Choroid plexus epithelial cell (primary cell): ENCODE data around the gene CABP4.
A peak's percentile ranks its signal among the peaks of the same experiment; 100 is the strongest.
"Not testable (repeated sequence)": the region's sequence is repeated elsewhere in the genome, so short reads cannot be mapped to it uniquely, and the experiment has no call there.

Source experiments
- DNase-seq: peaks from one replicate; pipeline ENCODE4 v3.0.0-alpha.2; 2010; ENCODE audit warnings: low read depth
- H3K4me3 ChIP-seq: 2 replicates; pipeline ENCODE4 v1.5.1; 2011; ENCODE audit warnings: low read depth, mild to moderate bottlenecking, control low read depth, low read length, moderate library complexity
- TF ChIP-seq, protein P1 (sequence below): conservative IDR thresholded peaks from 2 replicates; pipeline ENCODE4 v1.5.1; 2011; ENCODE audit warnings: low read depth, mild to moderate bottlenecking, control low read depth, inconsistent platforms, low read length, moderate library complexity

The CABP4 gene

GRCh38 chr11:67482275-67482826 is 27.2 kb downstream of the CABP4 start:
- H3K4me3 ChIP-seq: peak overlapping the region; percentile 73
- no peak for DNase-seq
- TF ChIP-seq, protein P1, sequence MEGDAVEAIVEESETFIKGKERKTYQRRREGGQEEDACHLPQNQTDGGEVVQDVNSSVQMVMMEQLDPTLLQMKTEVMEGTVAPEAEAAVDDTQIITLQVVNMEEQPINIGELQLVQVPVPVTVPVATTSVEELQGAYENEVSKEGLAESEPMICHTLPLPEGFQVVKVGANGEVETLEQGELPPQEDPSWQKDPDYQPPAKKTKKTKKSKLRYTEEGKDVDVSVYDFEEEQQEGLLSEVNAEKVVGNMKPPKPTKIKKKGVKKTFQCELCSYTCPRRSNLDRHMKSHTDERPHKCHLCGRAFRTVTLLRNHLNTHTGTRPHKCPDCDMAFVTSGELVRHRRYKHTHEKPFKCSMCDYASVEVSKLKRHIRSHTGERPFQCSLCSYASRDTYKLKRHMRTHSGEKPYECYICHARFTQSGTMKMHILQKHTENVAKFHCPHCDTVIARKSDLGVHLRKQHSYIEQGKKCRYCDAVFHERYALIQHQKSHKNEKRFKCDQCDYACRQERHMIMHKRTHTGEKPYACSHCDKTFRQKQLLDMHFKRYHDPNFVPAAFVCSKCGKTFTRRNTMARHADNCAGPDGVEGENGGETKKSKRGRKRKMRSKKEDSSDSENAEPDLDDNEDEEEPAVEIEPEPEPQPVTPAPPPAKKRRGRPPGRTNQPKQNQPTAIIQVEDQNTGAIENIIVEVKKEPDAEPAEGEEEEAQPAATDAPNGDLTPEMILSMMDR: no peak

DNA sequence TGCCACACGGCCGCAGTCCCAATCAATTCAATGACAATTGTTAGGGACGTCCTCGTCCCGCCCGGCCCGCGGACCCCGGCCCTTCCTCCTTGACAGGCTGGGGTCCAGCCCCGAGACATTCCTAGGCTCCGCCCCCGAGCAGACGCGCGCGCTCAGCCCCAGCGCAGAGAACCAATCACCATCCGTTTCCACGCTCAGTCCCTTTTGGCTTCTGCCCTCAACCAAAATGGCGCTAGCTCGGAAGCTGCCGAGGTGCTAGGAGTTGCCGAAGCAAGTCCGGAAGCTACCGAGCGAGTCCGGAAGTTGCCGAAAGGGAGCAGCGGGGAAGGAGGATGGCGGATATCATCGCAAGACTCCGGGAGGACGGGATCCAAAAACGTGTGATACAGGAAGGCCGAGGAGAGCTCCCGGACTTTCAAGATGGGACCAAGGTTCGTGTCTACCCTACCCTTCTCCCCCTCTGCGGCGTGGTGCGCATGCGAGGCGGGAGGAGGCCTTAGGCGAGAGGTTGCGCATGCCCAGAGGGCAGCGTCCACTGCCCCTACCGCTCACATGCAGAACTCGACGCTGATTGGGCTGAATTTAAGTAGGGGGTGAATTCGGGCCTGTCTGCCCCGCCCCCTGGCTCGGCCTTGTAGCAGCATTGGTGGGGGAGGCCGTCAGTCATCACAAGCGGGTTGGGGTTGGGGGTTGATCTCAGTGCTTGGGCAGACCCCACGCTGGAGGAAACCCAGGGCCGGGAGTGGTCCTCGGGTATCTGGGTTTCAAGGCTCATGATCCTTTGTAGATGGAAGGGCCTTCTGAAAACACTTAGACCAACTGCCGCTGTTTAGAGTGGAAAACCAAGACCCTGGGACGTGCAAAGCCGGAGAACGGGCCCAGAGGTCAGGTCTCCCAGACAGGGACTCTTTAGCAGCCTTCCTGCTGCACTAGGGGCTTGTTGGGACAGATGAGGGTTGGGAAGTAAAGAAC is 28.0 kb downstream of the CABP4 start, which contains the start of gene AIP:
Gene AIP (plus strand): TSS at position 200 of the 972 bp plus-strand sequence. CDS start 133 bp downstream, at position 333.
- TF ChIP-seq, protein P1: peak; percentile 25
- H3K4me3 ChIP-seq: peak within 1 kb of the TSS; percentile 73
- peak; percentile 99 for DNase-seq

GRCh38 chr11:67483831-67484665 is 28.9 kb downstream of the CABP4 start:
- TF ChIP-seq, protein P1: no peak
- peak overlapping the region; percentile 73 for H3K4me3 ChIP-seq
- no peak for DNase-seq

DNA sequence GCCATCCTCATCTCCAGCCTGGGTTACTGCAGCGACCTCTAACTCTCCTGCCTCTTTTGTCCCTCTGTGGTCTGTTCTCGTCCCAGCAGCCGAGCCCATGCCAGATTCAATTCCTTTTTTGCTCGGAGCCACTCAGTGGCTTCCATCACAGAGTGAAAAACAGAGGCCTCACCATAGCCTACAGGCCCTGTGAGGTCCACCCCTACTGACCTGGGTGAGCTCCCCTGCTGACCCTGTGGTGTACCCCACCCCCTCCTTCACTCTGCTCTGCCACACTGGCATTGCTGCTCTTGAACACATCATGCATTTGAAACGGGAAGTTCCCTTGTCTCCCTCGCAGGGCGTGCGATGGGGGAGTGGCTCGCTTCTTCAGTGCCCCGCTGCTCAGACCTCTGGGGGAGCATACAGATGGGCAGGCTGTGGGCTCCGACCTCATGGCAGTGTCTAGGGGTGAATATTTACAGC is 29.7 kb downstream of the CABP4 start:
- no peak overlapping the region for H3K4me3 ChIP-seq
- no peak for DNase-seq
- TF ChIP-seq, protein P1: no peak

GRCh38 chr11:67485873-67486361 is 30.8 kb downstream of the CABP4 start:
- DNase-seq, H3K4me3 ChIP-seq: not testable (repeated sequence)

GRCh38 chr11:67486481-67487195 is 31.5 kb downstream of the CABP4 start:
- TF ChIP-seq, protein P1: no peak
- H3K4me3 ChIP-seq: no peak overlapping the region
- DNase-seq: no peak
